ENCODE measurements around the gene SHC2. TPM values are rescaled to one million over a fixed set of nuclear protein-coding genes. Genes with fewer than 3 reads are reported as not detected.
"Not testable (repeated sequence)": the region's sequence is repeated elsewhere in the genome, so short reads cannot be mapped to it uniquely, and the experiment has no call there.

SHC2 gene
- total RNA-seq, 1 experiment from 2014 or later: 0.18 TPM

GRCh38 chr19:482186-483041 lies 21.6 kb upstream of the SHC2 start:
- no peak overlapping the region for H3K9ac ChIP-seq (ENCODE audit: low read length)
- H3K4me2 ChIP-seq (ENCODE audit: low read length): no peak overlapping the region
- no peak for ATAC-seq
- ChIA-PET POLR2A (ENCODE audit: unreplicated experiment) (no interaction called here), CTCF (no interaction called here)
- H4K20me1 ChIP-seq (ENCODE audit: low read length): no peaks in the 10 kb centered on the region
- TF ChIP-seq EZH2phosphoT487 (IDR thresholded peaks at IDR 0.05; ENCODE audit: borderline replicate concordance, low read length) (no peak), EZH2 (IDR thresholded peaks at IDR 0.05; ENCODE audit: low read length, unreplicated experiment) (no peak)
- TF ChIP-seq, protein P1, sequence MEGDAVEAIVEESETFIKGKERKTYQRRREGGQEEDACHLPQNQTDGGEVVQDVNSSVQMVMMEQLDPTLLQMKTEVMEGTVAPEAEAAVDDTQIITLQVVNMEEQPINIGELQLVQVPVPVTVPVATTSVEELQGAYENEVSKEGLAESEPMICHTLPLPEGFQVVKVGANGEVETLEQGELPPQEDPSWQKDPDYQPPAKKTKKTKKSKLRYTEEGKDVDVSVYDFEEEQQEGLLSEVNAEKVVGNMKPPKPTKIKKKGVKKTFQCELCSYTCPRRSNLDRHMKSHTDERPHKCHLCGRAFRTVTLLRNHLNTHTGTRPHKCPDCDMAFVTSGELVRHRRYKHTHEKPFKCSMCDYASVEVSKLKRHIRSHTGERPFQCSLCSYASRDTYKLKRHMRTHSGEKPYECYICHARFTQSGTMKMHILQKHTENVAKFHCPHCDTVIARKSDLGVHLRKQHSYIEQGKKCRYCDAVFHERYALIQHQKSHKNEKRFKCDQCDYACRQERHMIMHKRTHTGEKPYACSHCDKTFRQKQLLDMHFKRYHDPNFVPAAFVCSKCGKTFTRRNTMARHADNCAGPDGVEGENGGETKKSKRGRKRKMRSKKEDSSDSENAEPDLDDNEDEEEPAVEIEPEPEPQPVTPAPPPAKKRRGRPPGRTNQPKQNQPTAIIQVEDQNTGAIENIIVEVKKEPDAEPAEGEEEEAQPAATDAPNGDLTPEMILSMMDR (conservative IDR thresholded peaks at IDR 0.05; ENCODE audit: low read depth, low read length): peak; percentile 35
- DNase-seq: no peak
- no peaks in the 10 kb centered on the region for H3K36me3 ChIP-seq (ENCODE audit: low read depth, low read length)
- H2AFZ ChIP-seq (ENCODE audit: low read length): no peak overlapping the region
- H3K27me3 ChIP-seq (ENCODE audit: low read length): no peaks in the 10 kb centered on the region
- H3K9me2 ChIP-seq (replicated peaks; ENCODE audit: low read length): no peaks in the 10 kb centered on the region
- H3K9me3 ChIP-seq (ENCODE audit: low read length): no peaks in the 10 kb centered on the region
- H3K4me1 ChIP-seq (ENCODE audit: insufficient read depth, low read length): no peaks in the 10 kb centered on the region
- no TSS peak for BruUV-seq (replicated peaks)
- H3F3A ChIP-seq (ENCODE audit: low read length, unreplicated experiment): no peaks in the 10 kb centered on the region
- no peak overlapping the region for H3K4me3 ChIP-seq (ENCODE audit: low read length)
- intact Hi-C loops (cut with micrococcal nuclease): no loop called here
- no peak overlapping the region for H3K27ac ChIP-seq (ENCODE audit: low read length)
- H3K79me2 ChIP-seq (ENCODE audit: low read length): no peaks in the 10 kb centered on the region

DNA sequence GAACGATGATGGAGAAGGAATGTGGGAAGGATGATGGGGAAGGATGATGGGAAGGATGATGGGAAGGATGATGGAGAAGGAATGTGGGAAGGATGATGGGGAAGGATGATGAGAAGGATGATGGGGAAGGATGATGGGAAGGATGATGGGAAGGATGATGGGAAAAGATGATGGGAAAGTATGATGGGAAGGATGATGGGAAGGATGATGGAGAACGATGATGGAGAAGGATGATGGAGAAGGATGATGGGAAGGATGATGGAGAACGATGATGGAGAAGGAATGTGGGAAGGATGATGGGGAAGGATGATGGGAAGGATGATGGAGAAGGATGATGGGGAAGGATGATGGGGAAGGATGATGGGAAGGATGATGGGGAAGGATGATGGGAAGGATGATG lies 20.3 kb upstream of the SHC2 start:
- H3F3A ChIP-seq (ENCODE audit: low read length, unreplicated experiment); H3K4me2 ChIP-seq (ENCODE audit: low read length); H3K27me3 ChIP-seq (ENCODE audit: low read length); H3K9ac ChIP-seq (ENCODE audit: low read length); H3K79me2 ChIP-seq (ENCODE audit: low read length); DNase-seq; H2AFZ ChIP-seq (ENCODE audit: low read length); H3K36me3 ChIP-seq (ENCODE audit: low read depth, low read length); H3K4me3 ChIP-seq (ENCODE audit: low read length); CTCF ChIA-PET; POLR2A ChIA-PET (ENCODE audit: unreplicated experiment); H3K9me3 ChIP-seq (ENCODE audit: low read length); H3K27ac ChIP-seq (ENCODE audit: low read length); H4K20me1 ChIP-seq (ENCODE audit: low read length); ATAC-seq; BruUV-seq (replicated peaks); H3K4me1 ChIP-seq (ENCODE audit: insufficient read depth, low read length); H3K9me2 ChIP-seq (replicated peaks; ENCODE audit: low read length); intact Hi-C loops (cut with micrococcal nuclease): not testable (repeated sequence)

- DNase-seq: peak; percentile 79
- no peaks in the 10 kb centered on the region for H3K36me3 ChIP-seq (ENCODE audit: low read depth, low read length)
- TF ChIP-seq, protein P1 (conservative IDR thresholded peaks at IDR 0.05; ENCODE audit: low read depth, low read length): peak; percentile 76
- no peak for TF ChIP-seq EZH2phosphoT487 (IDR thresholded peaks at IDR 0.05; ENCODE audit: borderline replicate concordance, low read length)
- peak; percentile 94 for ATAC-seq
- H3K4me1 ChIP-seq (ENCODE audit: insufficient read depth, low read length): no peaks in the 10 kb centered on the region
- H3K79me2 ChIP-seq (ENCODE audit: low read length): no peaks in the 10 kb centered on the region
- no TSS peak for BruUV-seq (replicated peaks)
- ChIA-PET CTCF (no interaction called here), POLR2A (ENCODE audit: unreplicated experiment) (no interaction called here)
- no peaks in the 10 kb centered on the region for H3K9me3 ChIP-seq (ENCODE audit: low read length)
- H3K9ac ChIP-seq (ENCODE audit: low read length): no peak overlapping the region
- H4K20me1 ChIP-seq (ENCODE audit: low read length): no peaks in the 10 kb centered on the region
- peak overlapping the region; percentile 53; the same call in 1 of the 2 replicates for H3K4me3 ChIP-seq (ENCODE audit: low read length)
- H3F3A ChIP-seq (ENCODE audit: low read length, unreplicated experiment): no peaks in the 10 kb centered on the region
- H3K27me3 ChIP-seq (ENCODE audit: low read length): no peaks in the 10 kb centered on the region
- intact Hi-C loops (cut with micrococcal nuclease): no loop called here
- no peak overlapping the region for H3K27ac ChIP-seq (ENCODE audit: low read length)
- no peaks in the 10 kb centered on the region for H3K9me2 ChIP-seq (replicated peaks; ENCODE audit: low read length)
- peak overlapping the region; percentile 96 for H2AFZ ChIP-seq (ENCODE audit: low read length)
- peak overlapping the region; percentile 83 for H3K4me2 ChIP-seq (ENCODE audit: low read length)
Observed at GRCh38 chr19:480016-480855, 19.4 kb upstream of the SHC2 start.

Data from PC-3 (cell line).